ENCODE results near the gene GNB1. TPM values are rescaled to one million over a fixed set of nuclear protein-coding genes. Genes with fewer than 3 reads are reported as not detected.

Gene GNB1
- total RNA-seq, 1 donor from 2014 or later, result 257 TPM

- no peak for DNase-seq (ENCODE audit: low read depth)
- peaks cover 4% of the 10 kb centered on the region for H3K36me3 ChIP-seq (ENCODE audit: control insufficient read depth, insufficient read depth, low read length)
- H3K4me3 ChIP-seq (ENCODE audit: low read depth, low read length), result no peak overlapping the region
- TF ChIP-seq CTCF (IDR thresholded peaks at IDR 0.05; ENCODE audit: insufficient read depth, low read length, poor library complexity, severe bottlenecking), result no peak
- no peaks in the 10 kb centered on the region for H3K27me3 ChIP-seq (ENCODE audit: control insufficient read depth, insufficient read depth, low read length)
Observed at GRCh38 chr1:1797731-1798341, 93.1 kb downstream of the GNB1 start.

- TF ChIP-seq CTCF (IDR thresholded peaks at IDR 0.05; ENCODE audit: insufficient read depth, low read length, poor library complexity, severe bottlenecking), result peak; percentile 34
- Histone ChIP-seq H3K4me3 (ENCODE audit: low read depth, low read length) (no peak overlapping the region), H3K27me3 (ENCODE audit: control insufficient read depth, insufficient read depth, low read length) (no peaks in the 10 kb centered on the region), H3K36me3 (ENCODE audit: control insufficient read depth, insufficient read depth, low read length) (peaks cover 5% of the 10 kb centered on the region)
- no peak for DNase-seq (ENCODE audit: low read depth)
Observed at GRCh38 chr1:1796466-1796865, 94.4 kb downstream of the GNB1 start.

GRCh38 chr1:1794999-1795398 is 95.9 kb downstream of the GNB1 start:
- H3K4me3 ChIP-seq (ENCODE audit: low read depth, low read length), result no peak overlapping the region
- TF ChIP-seq CTCF (IDR thresholded peaks at IDR 0.05; ENCODE audit: insufficient read depth, low read length, poor library complexity, severe bottlenecking), result no peak
- peaks cover 11% of the 10 kb centered on the region for H3K36me3 ChIP-seq (ENCODE audit: control insufficient read depth, insufficient read depth, low read length)
- no peaks in the 10 kb centered on the region for H3K27me3 ChIP-seq (ENCODE audit: control insufficient read depth, insufficient read depth, low read length)
- no peak for DNase-seq (ENCODE audit: low read depth)

- H3K4me3 ChIP-seq (ENCODE audit: low read depth, low read length), result no peak overlapping the region
- no peak for TF ChIP-seq CTCF (IDR thresholded peaks at IDR 0.05; ENCODE audit: insufficient read depth, low read length, poor library complexity, severe bottlenecking)
- H3K27me3 ChIP-seq (ENCODE audit: control insufficient read depth, insufficient read depth, low read length), result no peaks in the 10 kb centered on the region
- H3K36me3 ChIP-seq (ENCODE audit: control insufficient read depth, insufficient read depth, low read length), result peaks cover 13% of the 10 kb centered on the region
- no peak for DNase-seq (ENCODE audit: low read depth)
Observed at GRCh38 chr1:1793481-1794244, 97.2 kb downstream of the GNB1 start.

GRCh38 chr1:1788646-1789431 is 102.0 kb downstream of the GNB1 start:
- DNase-seq (ENCODE audit: low read depth), result no peak
- TF ChIP-seq CTCF (IDR thresholded peaks at IDR 0.05; ENCODE audit: insufficient read depth, low read length, poor library complexity, severe bottlenecking), result peak; percentile 38
- peaks cover 15% of the 10 kb centered on the region for H3K36me3 ChIP-seq (ENCODE audit: control insufficient read depth, insufficient read depth, low read length)
- H3K27me3 ChIP-seq (ENCODE audit: control insufficient read depth, insufficient read depth, low read length), result no peaks in the 10 kb centered on the region
- H3K4me3 ChIP-seq (ENCODE audit: low read depth, low read length), result no peak overlapping the region

Data from kidney epithelial cell (primary cell).